IPS DF 6.9 (cell line): ENCODE measurements around the gene PRKCE.
"Not testable (repeated sequence)": the region's sequence is repeated elsewhere in the genome, so short reads cannot be mapped to it uniquely, and the experiment has no call there.

Experiments used
- DNase-seq: peaks from one replicate; pipeline ENCODE4 v3.0.0-alpha.2; 2013; ENCODE audit warnings: low read depth, low spot score
- H3K27ac ChIP-seq: one replicate; pipeline ENCODE4 v1.5.1; 2013; ENCODE audit warnings: low read length, control low read depth
- H3K27me3 ChIP-seq: 2 replicates; pipeline ENCODE4 v1.6.1; 2013; ENCODE audit warnings: mild to moderate bottlenecking, low read length; ENCODE audit not compliant: control insufficient read depth, insufficient read depth
- H3K36me3 ChIP-seq: 2 replicates; pipeline ENCODE4 v1.6.1; 2013; ENCODE audit warnings: low read length; ENCODE audit not compliant: control insufficient read depth, insufficient read depth
- H3K4me1 ChIP-seq: 2 replicates; pipeline ENCODE4 v1.6.1; 2013; ENCODE audit warnings: low read length; ENCODE audit not compliant: control insufficient read depth, insufficient read depth
- H3K4me3 ChIP-seq: 2 replicates; pipeline ENCODE4 v1.5.1; 2013; ENCODE audit warnings: mild to moderate bottlenecking, low read length
- H3K9me3 ChIP-seq: 2 replicates; pipeline ENCODE4 v1.6.1; 2013; ENCODE audit warnings: low read length, inconsistent platforms; ENCODE audit not compliant: control insufficient read depth, insufficient read depth
- WGBS: extraction: QIAGEN DNeasy Blood & Tissue Kit; methylation state at CpG from one replicate; pipeline ENCODE4 v1.1.7; 2013; ENCODE audit warnings: mixed read lengths, missing lambda C conversion rate; ENCODE audit not compliant: insufficient read length, insufficient coverage; 5-methylcytosine and 5-hydroxymethylcytosine counted together

PRKCE gene

GRCh38 chr2:45711224-45711623 is 59.7 kb downstream of the PRKCE start:
- Histone ChIP-seq H3K4me3 (no peak overlapping the region), H3K9me3 (no peaks in the 10 kb centered on the region), H3K4me1 (no peaks in the 10 kb centered on the region), H3K27ac (no peak overlapping the region), H3K27me3 (no peaks in the 10 kb centered on the region), H3K36me3 (no peaks in the 10 kb centered on the region)
- WGBS: no CpG with 5 or more reads among the region's 2 CpGs
- DNase-seq: no peak

GRCh38 chr2:45712570-45712969 is 61.1 kb downstream of the PRKCE start:
- no peaks in the 10 kb centered on the region for H3K27me3 ChIP-seq
- H3K27ac ChIP-seq: no peak overlapping the region
- DNase-seq: no peak
- no peaks in the 10 kb centered on the region for H3K4me1 ChIP-seq
- H3K36me3 ChIP-seq: no peaks in the 10 kb centered on the region
- no peaks in the 10 kb centered on the region for H3K9me3 ChIP-seq
- no CpG with 5 or more reads among the region's 3 CpGs for WGBS
- H3K4me3 ChIP-seq: no peak overlapping the region

- H3K27me3 ChIP-seq: no peaks in the 10 kb centered on the region
- DNase-seq: no peak
- H3K9me3 ChIP-seq: no peaks in the 10 kb centered on the region
- H3K4me1 ChIP-seq: no peaks in the 10 kb centered on the region
- no CpG with 5 or more reads among the region's 4 CpGs for WGBS
- H3K4me3 ChIP-seq: no peak overlapping the region
- no peaks in the 10 kb centered on the region for H3K36me3 ChIP-seq
- H3K27ac ChIP-seq: no peak overlapping the region
Observed at GRCh38 chr2:45713136-45713535, 61.7 kb downstream of the PRKCE start.

GRCh38 chr2:45713591-45713990 is 62.1 kb downstream of the PRKCE start:
- H3K27me3 ChIP-seq: no peaks in the 10 kb centered on the region
- no peak overlapping the region for H3K4me3 ChIP-seq
- no peak overlapping the region for H3K27ac ChIP-seq
- no peaks in the 10 kb centered on the region for H3K36me3 ChIP-seq
- no peaks in the 10 kb centered on the region for H3K9me3 ChIP-seq
- no peak for DNase-seq
- H3K4me1 ChIP-seq: no peaks in the 10 kb centered on the region

- no peaks in the 10 kb centered on the region for H3K27me3 ChIP-seq
- H3K4me3 ChIP-seq: no peak overlapping the region
- H3K4me1 ChIP-seq: no peaks in the 10 kb centered on the region
- no CpG with 5 or more reads among the region's 3 CpGs for WGBS
- DNase-seq: no peak
- no peaks in the 10 kb centered on the region for H3K36me3 ChIP-seq
- H3K27ac ChIP-seq: no peak overlapping the region
- H3K9me3 ChIP-seq: no peaks in the 10 kb centered on the region
Observed at GRCh38 chr2:45714679-45715078, 63.2 kb downstream of the PRKCE start.

GRCh38 chr2:45715601-45716379 is 64.3 kb downstream of the PRKCE start:
- Histone ChIP-seq H3K4me1 (no peaks in the 10 kb centered on the region), H3K27ac (no peak overlapping the region), H3K4me3 (no peak overlapping the region), H3K27me3 (no peaks in the 10 kb centered on the region), H3K36me3 (no peaks in the 10 kb centered on the region), H3K9me3 (no peaks in the 10 kb centered on the region)
- DNase-seq: no peak
- no CpG with 5 or more reads among the region's 5 CpGs for WGBS

GRCh38 chr2:45716432-45716831 is 65.0 kb downstream of the PRKCE start:
- H3K9me3 ChIP-seq, H3K27ac ChIP-seq, DNase-seq, H3K36me3 ChIP-seq, H3K4me3 ChIP-seq, H3K4me1 ChIP-seq, H3K27me3 ChIP-seq: not testable (repeated sequence)
- WGBS: no CpG with 5 or more reads among the region's 1 CpG

GRCh38 chr2:45716915-45717314 is 65.4 kb downstream of the PRKCE start:
- no peak overlapping the region for H3K27ac ChIP-seq
- no peaks in the 10 kb centered on the region for H3K9me3 ChIP-seq
- no peaks in the 10 kb centered on the region for H3K27me3 ChIP-seq
- no peaks in the 10 kb centered on the region for H3K36me3 ChIP-seq
- no peak for DNase-seq
- no peaks in the 10 kb centered on the region for H3K4me1 ChIP-seq
- no peak overlapping the region for H3K4me3 ChIP-seq

- Histone ChIP-seq H3K36me3 (no peaks in the 10 kb centered on the region), H3K9me3 (no peaks in the 10 kb centered on the region), H3K27ac (no peak overlapping the region), H3K27me3 (no peaks in the 10 kb centered on the region), H3K4me1 (no peaks in the 10 kb centered on the region), H3K4me3 (no peak overlapping the region)
- no CpG with 5 or more reads among the region's 6 CpGs for WGBS
- no peak for DNase-seq
Observed at GRCh38 chr2:45720210-45720609, 68.7 kb downstream of the PRKCE start.

GRCh38 chr2:45721150-45721549 is 69.7 kb downstream of the PRKCE start:
- no peak for DNase-seq
- H3K27ac ChIP-seq: no peak overlapping the region
- no peaks in the 10 kb centered on the region for H3K36me3 ChIP-seq
- H3K9me3 ChIP-seq: no peaks in the 10 kb centered on the region
- WGBS: no CpG with 5 or more reads among the region's 1 CpG
- H3K4me3 ChIP-seq: no peak overlapping the region
- H3K4me1 ChIP-seq: no peaks in the 10 kb centered on the region
- no peaks in the 10 kb centered on the region for H3K27me3 ChIP-seq

- Histone ChIP-seq H3K9me3 (no peaks in the 10 kb centered on the region), H3K27me3 (no peaks in the 10 kb centered on the region), H3K27ac (no peak overlapping the region), H3K4me3 (no peak overlapping the region), H3K36me3 (no peaks in the 10 kb centered on the region), H3K4me1 (no peaks in the 10 kb centered on the region)
- DNase-seq: no peak
- no CpG with 5 or more reads among the region's 5 CpGs for WGBS
Observed at GRCh38 chr2:45722477-45722876, 71.0 kb downstream of the PRKCE start.
